ENCODE data around the gene PDZRN4.

PDZRN4 gene

GRCh38 chr12:41441180-41441579, 253.1 kb downstream of the PDZRN4 start:
- TF ChIP-seq TEAD4 (IDR thresholded peaks at IDR 0.05): no peak
- TF ChIP-seq YY1 (IDR thresholded peaks at IDR 0.05; ENCODE audit: low read depth): no peak
- TF ChIP-seq FOXM1 (IDR thresholded peaks at IDR 0.05; ENCODE audit: borderline replicate concordance, low read depth): no peak
- TF ChIP-seq RAD21 (IDR thresholded peaks at IDR 0.05; ENCODE audit: low read depth): no peak
- TF ChIP-seq TCF12 (IDR thresholded peaks at IDR 0.05; ENCODE audit: low read depth): no peak

- TF ChIP-seq ZBTB7A (IDR thresholded peaks at IDR 0.05; ENCODE audit: low read depth) (no peak), CREB1 (IDR thresholded peaks at IDR 0.05; ENCODE audit: low read depth) (no peak), TEAD4 (IDR thresholded peaks at IDR 0.05) (no peak), CEBPB (IDR thresholded peaks at IDR 0.05) (no peak), RAD21 (IDR thresholded peaks at IDR 0.05; ENCODE audit: low read depth) (no peak), EP300 (IDR thresholded peaks at IDR 0.05; ENCODE audit: borderline replicate concordance) (no peak), REST (IDR thresholded peaks at IDR 0.05; ENCODE audit: low read depth) (no peak), NFIC (IDR thresholded peaks at IDR 0.05) (no peak), YY1 (IDR thresholded peaks at IDR 0.05; ENCODE audit: low read depth) (no peak), TCF12 (IDR thresholded peaks at IDR 0.05; ENCODE audit: low read depth) (no peak), EGR1 (IDR thresholded peaks at IDR 0.05) (no peak), TAF1 (IDR thresholded peaks at IDR 0.05; ENCODE audit: low read depth) (no peak), MAX (IDR thresholded peaks at IDR 0.05) (no peak), USF1 (IDR thresholded peaks at IDR 0.05) (no peak), FOXM1 (IDR thresholded peaks at IDR 0.05; ENCODE audit: borderline replicate concordance, low read depth) (no peak)
These were observed 254.8 kb downstream of the PDZRN4 start for GRCh38 chr12:41442896-41443295.

GRCh38 chr12:41443690-41444089, 255.6 kb downstream of the PDZRN4 start:
- TF ChIP-seq REST (IDR thresholded peaks at IDR 0.05; ENCODE audit: low read depth): no peak
- no peak for TF ChIP-seq TAF1 (IDR thresholded peaks at IDR 0.05; ENCODE audit: low read depth)
- no peak for TF ChIP-seq RAD21 (IDR thresholded peaks at IDR 0.05; ENCODE audit: low read depth)
- TF ChIP-seq CEBPB (IDR thresholded peaks at IDR 0.05): no peak
- no peak for TF ChIP-seq ZBTB7A (IDR thresholded peaks at IDR 0.05; ENCODE audit: low read depth)
- TF ChIP-seq TCF12 (IDR thresholded peaks at IDR 0.05; ENCODE audit: low read depth): no peak
- TF ChIP-seq NFIC (IDR thresholded peaks at IDR 0.05): no peak
- TF ChIP-seq EP300 (IDR thresholded peaks at IDR 0.05; ENCODE audit: borderline replicate concordance): no peak
- no peak for TF ChIP-seq CREB1 (IDR thresholded peaks at IDR 0.05; ENCODE audit: low read depth)
- no peak for TF ChIP-seq EGR1 (IDR thresholded peaks at IDR 0.05)
- TF ChIP-seq MAX (IDR thresholded peaks at IDR 0.05): no peak
- TF ChIP-seq FOXM1 (IDR thresholded peaks at IDR 0.05; ENCODE audit: borderline replicate concordance, low read depth): no peak
- no peak for TF ChIP-seq YY1 (IDR thresholded peaks at IDR 0.05; ENCODE audit: low read depth)
- no peak for TF ChIP-seq USF1 (IDR thresholded peaks at IDR 0.05)

- TF ChIP-seq CEBPB (IDR thresholded peaks at IDR 0.05): peak; percentile 93
- no peak for TF ChIP-seq EGR1 (IDR thresholded peaks at IDR 0.05)
These were observed 264.8 kb downstream of the PDZRN4 start for GRCh38 chr12:41452838-41453407.

- TF ChIP-seq FOXM1 (IDR thresholded peaks at IDR 0.05; ENCODE audit: borderline replicate concordance, low read depth) (no peak), CEBPB (IDR thresholded peaks at IDR 0.05) (no peak), TCF12 (IDR thresholded peaks at IDR 0.05; ENCODE audit: low read depth) (no peak), TEAD4 (IDR thresholded peaks at IDR 0.05) (no peak)
These were observed 265.3 kb downstream of the PDZRN4 start for GRCh38 chr12:41453409-41453808.

- TF ChIP-seq NFIC (IDR thresholded peaks at IDR 0.05): no peak
- no peak for TF ChIP-seq TCF12 (IDR thresholded peaks at IDR 0.05; ENCODE audit: low read depth)
- TF ChIP-seq YY1 (IDR thresholded peaks at IDR 0.05; ENCODE audit: low read depth): no peak
- no peak for TF ChIP-seq USF1 (IDR thresholded peaks at IDR 0.05)
- no peak for TF ChIP-seq EP300 (IDR thresholded peaks at IDR 0.05; ENCODE audit: borderline replicate concordance)
- no peak for TF ChIP-seq EGR1 (IDR thresholded peaks at IDR 0.05)
- TF ChIP-seq TAF1 (IDR thresholded peaks at IDR 0.05; ENCODE audit: low read depth): no peak
- TF ChIP-seq MAX (IDR thresholded peaks at IDR 0.05): no peak
- TF ChIP-seq REST (IDR thresholded peaks at IDR 0.05; ENCODE audit: low read depth): no peak
- no peak for TF ChIP-seq FOXM1 (IDR thresholded peaks at IDR 0.05; ENCODE audit: borderline replicate concordance, low read depth)
- TF ChIP-seq CEBPB (IDR thresholded peaks at IDR 0.05): no peak
- no peak for TF ChIP-seq RAD21 (IDR thresholded peaks at IDR 0.05; ENCODE audit: low read depth)
- no peak for TF ChIP-seq TEAD4 (IDR thresholded peaks at IDR 0.05)
- TF ChIP-seq CREB1 (IDR thresholded peaks at IDR 0.05; ENCODE audit: low read depth): no peak
- TF ChIP-seq ZBTB7A (IDR thresholded peaks at IDR 0.05; ENCODE audit: low read depth): no peak
These were observed 271.2 kb downstream of the PDZRN4 start for GRCh38 chr12:41459111-41459905.
